KG1 (cell line): Measurements from ENCODE around the gene ISL2.

Experiments used
- DNase-seq: peaks from one replicate; lab custom pipeline; 2025; lab: John Stamatoyannopoulos, UW

ISL2 gene

GRCh38 chr15:76377217-76377616 is 40.6 kb downstream of the ISL2 start:
- no peak for DNase-seq

DNA sequence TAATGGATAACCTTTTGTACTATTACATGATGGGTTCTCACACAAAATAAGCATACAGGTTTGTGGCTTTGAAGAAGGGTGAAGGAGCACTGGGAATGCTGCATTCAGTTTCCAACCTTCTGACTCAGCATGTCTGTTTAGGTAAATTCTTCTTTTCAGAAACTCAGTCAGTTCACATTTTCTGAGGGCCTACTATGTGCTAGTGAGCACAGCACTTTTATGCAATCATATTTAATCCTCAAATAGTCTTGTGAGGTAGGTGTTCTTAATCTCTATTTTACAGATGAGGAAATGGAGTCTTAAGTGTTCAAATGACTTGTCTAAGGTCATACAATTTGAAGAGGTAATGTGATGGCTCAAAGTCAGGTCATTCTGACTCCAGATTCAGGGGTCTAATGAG is 41.2 kb downstream of the ISL2 start:
- DNase-seq = no peak

GRCh38 chr15:76378691-76379090 is 42.1 kb downstream of the ISL2 start:
- DNase-seq = no peak

GRCh38 chr15:76380249-76380648 is 43.7 kb downstream of the ISL2 start:
- no peak for DNase-seq

- DNase-seq = no peak
These were observed 44.8 kb downstream of the ISL2 start for GRCh38 chr15:76381366-76381765.

GRCh38 chr15:76382987-76383728 is 46.6 kb downstream of the ISL2 start:
- no peak for DNase-seq

DNA sequence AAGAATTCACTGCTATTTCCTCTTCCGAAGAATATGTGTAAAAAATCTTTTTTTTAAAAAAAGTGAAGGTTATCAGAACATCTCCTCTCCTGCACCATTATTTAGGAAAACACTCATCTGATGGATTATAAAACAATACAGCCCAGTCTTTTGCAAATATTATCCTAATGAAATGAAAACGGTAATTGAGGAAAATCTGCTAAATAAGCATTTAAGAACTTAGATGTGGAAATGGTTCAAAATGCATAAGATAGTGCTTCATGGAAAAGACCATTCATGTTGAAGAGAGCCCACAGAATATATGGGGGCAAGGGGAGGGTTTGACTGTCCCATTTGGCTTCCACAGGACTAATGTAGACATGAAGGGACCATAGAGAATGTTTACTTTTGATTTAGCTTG is 47.8 kb downstream of the ISL2 start:
- no peak for DNase-seq

GRCh38 chr15:76386178-76386577 is 49.6 kb downstream of the ISL2 start:
- DNase-seq = no peak

- no peak for DNase-seq
These were observed 50.4 kb downstream of the ISL2 start for GRCh38 chr15:76386926-76387325.

GRCh38 chr15:76390571-76390970 is 54.0 kb downstream of the ISL2 start:
- DNase-seq = no peak

DNA sequence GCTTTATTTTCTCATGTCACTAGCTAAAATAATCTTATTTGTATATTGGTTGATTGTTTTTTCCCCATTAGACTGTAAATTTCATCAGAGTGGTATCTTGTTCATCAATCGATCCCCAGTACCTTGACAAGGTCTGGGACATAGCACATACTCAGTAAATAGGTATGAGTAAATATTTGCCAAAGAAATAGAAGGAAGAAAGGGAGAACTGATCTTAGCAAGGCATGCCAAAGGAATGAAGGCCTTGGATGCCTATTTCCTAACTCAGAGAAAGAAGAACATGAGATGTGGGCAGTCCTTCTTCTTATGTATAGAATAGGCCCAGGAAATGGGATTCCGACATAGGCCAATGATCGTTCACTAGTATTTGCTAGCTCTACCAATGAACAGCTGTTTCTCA is 54.7 kb downstream of the ISL2 start:
- DNase-seq = no peak

- no peak for DNase-seq
These were observed 55.3 kb downstream of the ISL2 start for GRCh38 chr15:76391847-76392246.
